ENCODE measurements around the gene CUX1. TPM values are rescaled to one million over a fixed set of nuclear protein-coding genes. Genes with fewer than 3 reads are reported as not detected.

Gene CUX1
- total RNA-seq, 3 donors from 2014 or later = 35.1 to 54.4 (median 41.1) TPM

DNA sequence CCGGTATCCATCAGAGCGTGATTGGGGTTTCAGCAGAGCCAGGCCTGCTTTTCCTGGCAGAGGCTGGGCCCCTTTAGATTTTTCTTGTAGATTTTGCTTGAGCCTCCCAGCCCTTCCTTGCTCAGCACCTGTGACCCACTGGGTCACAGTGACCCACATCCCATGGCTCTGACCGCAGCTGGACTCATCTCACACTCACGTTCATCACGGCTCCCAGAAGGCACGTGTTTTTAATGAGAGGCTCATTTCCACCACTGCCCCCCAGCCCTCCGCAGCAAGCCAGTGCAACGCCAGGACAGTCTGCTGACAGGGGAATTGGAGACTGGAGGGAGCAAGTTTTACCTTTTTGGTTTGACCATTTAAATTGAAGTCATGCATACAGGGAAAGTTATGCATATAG lies 155.7 kb downstream of the CUX1 start:
- intact Hi-C loops (cut with DNase I; ENCODE audit: low total_unique reads) = no loop called here
- no peak overlapping the region for H3K4me3 ChIP-seq
- no peak for TF ChIP-seq POLR2A (IDR thresholded peaks at IDR 0.05)
- no peak for TF ChIP-seq POLR2AphosphoS5 (IDR thresholded peaks at IDR 0.05)
- TF ChIP-seq, protein P1, sequence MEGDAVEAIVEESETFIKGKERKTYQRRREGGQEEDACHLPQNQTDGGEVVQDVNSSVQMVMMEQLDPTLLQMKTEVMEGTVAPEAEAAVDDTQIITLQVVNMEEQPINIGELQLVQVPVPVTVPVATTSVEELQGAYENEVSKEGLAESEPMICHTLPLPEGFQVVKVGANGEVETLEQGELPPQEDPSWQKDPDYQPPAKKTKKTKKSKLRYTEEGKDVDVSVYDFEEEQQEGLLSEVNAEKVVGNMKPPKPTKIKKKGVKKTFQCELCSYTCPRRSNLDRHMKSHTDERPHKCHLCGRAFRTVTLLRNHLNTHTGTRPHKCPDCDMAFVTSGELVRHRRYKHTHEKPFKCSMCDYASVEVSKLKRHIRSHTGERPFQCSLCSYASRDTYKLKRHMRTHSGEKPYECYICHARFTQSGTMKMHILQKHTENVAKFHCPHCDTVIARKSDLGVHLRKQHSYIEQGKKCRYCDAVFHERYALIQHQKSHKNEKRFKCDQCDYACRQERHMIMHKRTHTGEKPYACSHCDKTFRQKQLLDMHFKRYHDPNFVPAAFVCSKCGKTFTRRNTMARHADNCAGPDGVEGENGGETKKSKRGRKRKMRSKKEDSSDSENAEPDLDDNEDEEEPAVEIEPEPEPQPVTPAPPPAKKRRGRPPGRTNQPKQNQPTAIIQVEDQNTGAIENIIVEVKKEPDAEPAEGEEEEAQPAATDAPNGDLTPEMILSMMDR (IDR thresholded peaks at IDR 0.05) = no peak
- H3K4me1 ChIP-seq = no peaks in the 10 kb centered on the region
- no peak for DNase-seq (ENCODE audit: low spot score in 2 of 2)
- H3K9me3 ChIP-seq = no peaks in the 10 kb centered on the region
- H3K27me3 ChIP-seq = no peaks in the 10 kb centered on the region
- no peaks in the 10 kb centered on the region for H3K36me3 ChIP-seq
- no peak overlapping the region for H3K27ac ChIP-seq

DNA sequence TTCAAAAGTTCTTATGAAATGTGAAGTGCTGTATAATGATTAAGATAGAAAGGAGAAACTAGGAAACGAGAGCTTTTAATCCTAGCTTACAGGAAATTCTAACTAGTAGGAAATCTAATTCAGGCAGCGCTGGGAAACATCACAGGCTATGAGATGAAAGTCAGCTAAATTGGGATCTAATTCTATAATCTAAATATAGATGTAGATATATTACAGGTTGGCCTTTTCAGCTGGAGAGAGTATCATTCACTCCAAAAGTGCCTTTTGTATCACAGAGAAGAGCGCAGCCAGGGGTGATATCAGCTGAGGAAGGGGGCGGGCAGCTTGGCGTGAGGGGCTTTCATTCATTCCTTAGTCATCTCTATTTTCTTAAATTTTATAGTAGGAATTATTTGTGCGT lies 157.0 kb downstream of the CUX1 start:
- intact Hi-C loops (cut with DNase I; ENCODE audit: low total_unique reads) = no loop called here
- Histone ChIP-seq H3K9me3 (no peaks in the 10 kb centered on the region), H3K4me3 (no peak overlapping the region), H3K4me1 (no peaks in the 10 kb centered on the region), H3K27me3 (no peaks in the 10 kb centered on the region), H3K27ac (no peak overlapping the region), H3K36me3 (no peaks in the 10 kb centered on the region)
- DNase-seq (ENCODE audit: low spot score in 2 of 2) = no peak
- TF ChIP-seq POLR2AphosphoS5 (IDR thresholded peaks at IDR 0.05) (no peak), POLR2A (IDR thresholded peaks at IDR 0.05) (no peak)
- TF ChIP-seq, protein P1 (IDR thresholded peaks at IDR 0.05) = no peak

DNA sequence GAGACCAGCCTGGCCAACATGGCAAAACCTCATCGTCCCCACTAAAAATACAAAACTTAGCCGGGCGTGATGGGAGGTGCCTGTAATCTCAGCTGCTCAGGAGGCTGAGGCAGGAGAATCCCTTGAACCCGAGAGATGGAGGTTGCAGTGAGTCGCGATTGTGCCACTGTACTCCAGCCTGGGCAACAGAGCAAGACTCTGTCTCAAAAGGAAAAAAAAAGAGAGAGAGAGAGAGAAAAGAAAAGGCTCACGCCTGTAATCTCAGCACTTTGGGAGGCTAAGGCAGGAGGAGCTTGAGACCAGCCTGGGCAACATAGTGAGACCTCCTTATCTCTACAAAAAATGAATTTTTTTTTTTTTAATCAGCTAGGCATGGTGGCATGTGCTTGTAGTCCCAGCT lies 157.6 kb downstream of the CUX1 start:
- DNase-seq (ENCODE audit: low spot score in 2 of 2) = no peak
- H3K4me1 ChIP-seq = no peaks in the 10 kb centered on the region
- H3K4me3 ChIP-seq = no peak overlapping the region
- no peaks in the 10 kb centered on the region for H3K36me3 ChIP-seq
- H3K27ac ChIP-seq = no peak overlapping the region
- intact Hi-C loops (cut with DNase I; ENCODE audit: low total_unique reads) = no loop called here
- TF ChIP-seq, protein P1 (IDR thresholded peaks at IDR 0.05) = no peak
- TF ChIP-seq POLR2AphosphoS5 (IDR thresholded peaks at IDR 0.05) = no peak
- no peak for TF ChIP-seq POLR2A (IDR thresholded peaks at IDR 0.05)
- H3K9me3 ChIP-seq = no peaks in the 10 kb centered on the region
- H3K27me3 ChIP-seq = no peaks in the 10 kb centered on the region

DNA sequence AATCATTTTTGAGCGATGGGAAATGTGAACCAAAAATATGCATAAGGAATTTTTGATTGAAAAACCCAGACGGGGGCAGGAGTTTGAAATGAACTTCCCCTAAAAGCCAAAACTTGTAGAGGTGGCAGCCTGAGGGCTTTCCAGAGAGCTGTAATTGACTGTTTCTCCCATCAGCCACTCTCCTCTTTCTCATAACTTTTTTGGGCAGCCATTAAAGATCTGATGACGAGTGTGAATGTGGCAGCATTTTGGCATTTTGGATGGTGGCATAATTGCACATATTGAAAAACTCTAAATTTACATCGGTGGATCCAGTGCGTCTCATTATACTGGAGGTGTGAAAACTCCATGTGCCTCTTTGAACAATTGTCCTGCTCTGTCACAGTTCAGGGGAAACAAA lies 159.0 kb downstream of the CUX1 start:
- no peaks in the 10 kb centered on the region for H3K27me3 ChIP-seq
- no peaks in the 10 kb centered on the region for H3K4me1 ChIP-seq
- H3K9me3 ChIP-seq = no peaks in the 10 kb centered on the region
- H3K27ac ChIP-seq = no peak overlapping the region
- H3K4me3 ChIP-seq = no peak overlapping the region
- TF ChIP-seq POLR2AphosphoS5 (IDR thresholded peaks at IDR 0.05) (no peak), POLR2A (IDR thresholded peaks at IDR 0.05) (no peak)
- TF ChIP-seq, protein P1 (IDR thresholded peaks at IDR 0.05) = no peak
- intact Hi-C loops (cut with DNase I; ENCODE audit: low total_unique reads) = no loop called here
- no peak for DNase-seq (ENCODE audit: low spot score in 2 of 2)
- no peaks in the 10 kb centered on the region for H3K36me3 ChIP-seq

DNA sequence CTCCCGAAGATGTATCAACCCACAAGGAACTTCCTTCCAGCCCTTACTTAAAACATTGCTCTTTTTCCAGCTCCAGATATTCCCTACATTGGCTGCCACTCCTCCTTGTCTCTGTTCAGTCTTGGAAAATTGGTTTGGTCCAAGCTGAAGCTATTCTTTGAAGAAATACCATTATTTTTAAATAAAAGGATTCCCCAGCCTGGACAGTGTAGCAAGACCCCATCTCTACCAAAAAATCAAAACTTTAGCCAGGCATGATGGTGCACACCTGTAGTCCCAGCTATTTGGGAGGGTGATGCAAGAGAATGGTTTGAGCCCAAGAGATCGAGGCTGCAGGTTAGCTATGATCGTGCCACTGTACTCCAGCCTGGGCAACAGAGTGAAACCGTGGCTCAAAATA lies 159.8 kb downstream of the CUX1 start:
- no peak overlapping the region for H3K27ac ChIP-seq
- intact Hi-C loops (cut with DNase I; ENCODE audit: low total_unique reads) = no loop called here
- H3K9me3 ChIP-seq = no peaks in the 10 kb centered on the region
- no peak overlapping the region for H3K4me3 ChIP-seq
- H3K4me1 ChIP-seq = no peaks in the 10 kb centered on the region
- no peak for TF ChIP-seq POLR2AphosphoS5 (IDR thresholded peaks at IDR 0.05)
- no peak for TF ChIP-seq POLR2A (IDR thresholded peaks at IDR 0.05)
- TF ChIP-seq, protein P1 (IDR thresholded peaks at IDR 0.05) = no peak
- no peak for DNase-seq (ENCODE audit: low spot score in 2 of 2)
- no peaks in the 10 kb centered on the region for H3K27me3 ChIP-seq
- H3K36me3 ChIP-seq = no peaks in the 10 kb centered on the region

All from breast epithelium (tissue), 4 donors.